SK-N-SH treated with all-trans-retinoic acid at 6 μM for 48 hours (cell line): ENCODE results near the gene COL28A1.

Experiments used
- ATAC-seq: fragments of 200-7000 bp; cut with Tn5 transposase; 3 replicates; pipeline ENCODE4 v1.9.1; 2020; ENCODE audit warnings: mild to moderate bottlenecking, moderate library complexity
- ARNTL ChIP-seq: fragments of 450-650 bp; formaldehyde crosslinking; IDR thresholded peaks from 2 replicates; pipeline ENCODE4 v1.5.0; 2020; ENCODE audit warnings: low read depth, mild to moderate bottlenecking, moderate library complexity, borderline replicate concordance
- BACH2 ChIP-seq: fragments of 250-450 bp; sonication (Bioruptor Pico); IDR thresholded peaks from 2 replicates; pipeline ENCODE4 v1.9.0; 2021; ENCODE audit warnings: mild to moderate bottlenecking, borderline replicate concordance
- CSDC2 ChIP-seq: fragments of 250-450 bp; sonication (Bioruptor Pico); IDR thresholded peaks from 2 replicates; pipeline ENCODE4 v1.5.0; 2020; ENCODE audit warnings: mild to moderate bottlenecking, moderate library complexity
- CSRNP3 ChIP-seq: fragments of 250-450 bp; sonication (Bioruptor Pico); IDR thresholded peaks from 2 replicates; pipeline ENCODE4 v1.5.1; 2021; ENCODE audit warnings: mild to moderate bottlenecking, moderate library complexity
- ESRRG ChIP-seq: fragments of 250-450 bp; sonication (Bioruptor Pico); IDR thresholded peaks from 2 replicates; pipeline ENCODE4 v1.6.1; 2021; ENCODE audit warnings: mild to moderate bottlenecking
- GLIS3 ChIP-seq: fragments of 250-450 bp; sonication (Bioruptor Pico); IDR thresholded peaks from 2 replicates; pipeline ENCODE4 v1.5.0; 2020; ENCODE audit warnings: mild to moderate bottlenecking, moderate library complexity
- OSR1 ChIP-seq: fragments of 250-450 bp; sonication (Bioruptor Pico); IDR thresholded peaks from 2 replicates; pipeline ENCODE4 v1.8.0; 2022; ENCODE audit warnings: moderate library complexity, mild to moderate bottlenecking, inconsistent platforms
- PATZ1 ChIP-seq: fragments of 250-450 bp; sonication (Bioruptor Pico); IDR thresholded peaks from 2 replicates; pipeline ENCODE4 v1.8.0; 2020; ENCODE audit warnings: mild to moderate bottlenecking, moderate library complexity, borderline replicate concordance
- POU6F1 ChIP-seq: fragments of 250-450 bp; sonication (Bioruptor Pico); IDR thresholded peaks from 2 replicates; pipeline ENCODE4 v1.8.0; 2021; ENCODE audit warnings: low read depth, mild to moderate bottlenecking, moderate library complexity, borderline replicate concordance
- PPARA ChIP-seq: fragments of 250-450 bp; sonication (Bioruptor Pico); IDR thresholded peaks from 2 replicates; pipeline ENCODE4 v1.5.0; 2020; ENCODE audit warnings: mild to moderate bottlenecking, borderline replicate concordance
- SNAI2 ChIP-seq: fragments of 250-450 bp; sonication (Bioruptor Pico); IDR thresholded peaks from 2 replicates; pipeline ENCODE4 v1.5.0; 2020; ENCODE audit warnings: mild to moderate bottlenecking, moderate library complexity
- TCF4 ChIP-seq: fragments of 250-450 bp; sonication (Bioruptor Pico); IDR thresholded peaks from 2 replicates; pipeline ENCODE4 v1.8.0; 2021; ENCODE audit warnings: mild to moderate bottlenecking, moderate library complexity, borderline replicate concordance
- TOX ChIP-seq: fragments of 250-450 bp; sonication (Bioruptor Pico); IDR thresholded peaks from 2 replicates; pipeline ENCODE4 v1.8.0; 2021; ENCODE audit warnings: mild to moderate bottlenecking, moderate library complexity, borderline replicate concordance
- TSHZ2 ChIP-seq: fragments of 250-450 bp; sonication (Bioruptor Pico); IDR thresholded peaks from 2 replicates; pipeline ENCODE4 v1.5.0; 2020; ENCODE audit warnings: mild to moderate bottlenecking, moderate library complexity
- ZC3H10 ChIP-seq: fragments of 250-450 bp; sonication (Bioruptor Pico); IDR thresholded peaks from 2 replicates; pipeline ENCODE4 v1.5.1; 2021; ENCODE audit warnings: mild to moderate bottlenecking, moderate library complexity
- ZFP3 ChIP-seq: fragments of 250-450 bp; sonication (Bioruptor Pico); IDR thresholded peaks from 2 replicates; pipeline ENCODE4 v1.5.0; 2020; ENCODE audit warnings: mild to moderate bottlenecking, moderate library complexity
- ZFP30 ChIP-seq: fragments of 450-650 bp; formaldehyde crosslinking; IDR thresholded peaks from 2 replicates; pipeline ENCODE4 v1.5.0; 2022; ENCODE audit warnings: mild to moderate bottlenecking, moderate library complexity
- ZNF565 ChIP-seq: fragments of 450-650 bp; formaldehyde crosslinking; conservative IDR thresholded peaks from 2 replicates; pipeline ENCODE4 v1.5.0; 2020; ENCODE audit warnings: low read depth, mild to moderate bottlenecking, moderate library complexity
- ZNF70 ChIP-seq: fragments of 450-650 bp; formaldehyde crosslinking; IDR thresholded peaks from 2 replicates; pipeline ENCODE4 v1.5.0; 2020; ENCODE audit warnings: mild to moderate bottlenecking, moderate library complexity
- ZNF8 ChIP-seq: fragments of 450-650 bp; formaldehyde crosslinking; IDR thresholded peaks from 2 replicates; pipeline ENCODE4 v1.5.0; 2020; ENCODE audit warnings: mild to moderate bottlenecking, moderate library complexity

The COL28A1 gene

GRCh38 chr7:7577888-7578287 is 42.2 kb upstream of the COL28A1 start (continued):
- TF ChIP-seq CSRNP3 (CRISPR knock-in tag) = no peak

- no peak for TF ChIP-seq ZFP3
- no peak for TF ChIP-seq ESRRG (CRISPR knock-in tag)
- no peak for TF ChIP-seq ZNF70 (CRISPR knock-in tag)
- no peak for TF ChIP-seq TSHZ2 (CRISPR knock-in tag)
- no peak for TF ChIP-seq ARNTL (CRISPR knock-in tag)
- no peak for TF ChIP-seq CSRNP3 (CRISPR knock-in tag)
- no peak for TF ChIP-seq PATZ1
- TF ChIP-seq BACH2 = no peak
- no peak for TF ChIP-seq GLIS3 (CRISPR knock-in tag)
- ATAC-seq = no peak
Measured at GRCh38 chr7:7576344-7576743, 40.7 kb upstream of the COL28A1 start.

- no peak for ATAC-seq
- TF ChIP-seq ZNF70 (CRISPR knock-in tag) = no peak
- TF ChIP-seq ZNF565 (CRISPR knock-in tag) = no peak
- no peak for TF ChIP-seq PATZ1
- no peak for TF ChIP-seq TOX (CRISPR knock-in tag)
- no peak for TF ChIP-seq ESRRG (CRISPR knock-in tag)
- TF ChIP-seq ZFP30 = no peak
- TF ChIP-seq ARNTL (CRISPR knock-in tag) = no peak
- no peak for TF ChIP-seq TCF4
- no peak for TF ChIP-seq PPARA (CRISPR knock-in tag)
- no peak for TF ChIP-seq SNAI2 (CRISPR knock-in tag)
- TF ChIP-seq POU6F1 = no peak
- TF ChIP-seq ZNF8 (CRISPR knock-in tag) = no peak
- TF ChIP-seq CSRNP3 (CRISPR knock-in tag) = no peak
- TF ChIP-seq OSR1 (CRISPR knock-in tag) = no peak
- TF ChIP-seq CSDC2 = no peak
- TF ChIP-seq ZC3H10 (CRISPR knock-in tag) = no peak
- TF ChIP-seq GLIS3 (CRISPR knock-in tag) = no peak
Measured at GRCh38 chr7:7573701-7574100, 38.0 kb upstream of the COL28A1 start.
